H4 (cell line): ENCODE measurements around the gene UBE2N. TPM values are rescaled to one million over a fixed set of nuclear protein-coding genes. Genes with fewer than 3 reads are reported as not detected.
"Not testable (repeated sequence)": the region's sequence is repeated elsewhere in the genome, so short reads cannot be mapped to it uniquely, and the experiment has no call there.

Experiments used
- DNase-seq: peaks from one replicate; pipeline ENCODE4 v3.0.0-alpha.2; 2015; ENCODE audit warnings: low spot score
- total RNA-seq: library from RNA; depleted of rRNA; stranded (reverse); fragments of >200 nt; shearing (Covaris generic); gene quantifications from 2 replicates; pipeline ENCODE4 v1.2.3, GENCODE V29; 2014

The UBE2N gene
- total RNA-seq, 1 experiment from 2014 or later = 163 TPM

- DNase-seq = no peak
Measured at GRCh38 chr12:93443576-93443975, 1.8 kb upstream of the UBE2N start.

GRCh38 chr12:93442411-93443340, 929 bp upstream of the UBE2N start:
- DNase-seq = no peak

GRCh38 chr12:93441081-93441616, 598 bp downstream of the UBE2N start:
- DNase-seq = no peak

DNA sequence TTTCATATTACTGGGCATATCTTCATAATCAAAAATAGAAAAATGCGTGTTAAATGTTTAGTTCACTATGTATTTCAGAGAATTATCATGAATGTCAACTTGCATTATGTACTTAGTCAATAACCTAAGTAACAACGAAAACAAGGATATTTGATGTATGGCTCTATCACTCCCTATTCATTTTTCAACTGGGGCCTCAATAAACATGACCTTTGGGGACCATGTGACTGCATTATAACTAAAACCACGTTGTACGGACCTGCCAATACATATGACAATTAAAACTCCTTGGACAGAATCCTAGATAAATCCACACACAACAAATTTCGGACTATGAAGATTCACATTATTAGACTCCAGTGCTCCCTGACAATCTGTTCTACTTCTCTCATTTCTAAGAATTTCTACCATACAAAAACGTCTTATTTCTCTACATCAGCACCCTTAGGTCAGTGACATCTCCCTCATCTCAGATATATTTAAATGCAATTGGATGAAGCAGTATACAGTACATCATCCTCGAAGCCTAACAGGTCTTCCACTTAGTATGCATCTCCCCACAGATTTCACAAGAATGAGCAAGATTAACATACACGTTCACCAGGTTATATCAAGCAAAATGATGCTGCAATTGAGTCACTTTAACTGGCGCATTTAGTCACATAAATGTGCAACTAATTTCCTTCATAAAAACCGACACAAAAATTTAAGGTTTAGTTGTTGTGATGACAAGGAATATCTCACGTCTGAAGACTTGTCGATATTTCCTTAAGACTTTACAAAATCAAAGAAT, 1.5 kb downstream of the UBE2N start:
- DNase-seq = no peak

DNA sequence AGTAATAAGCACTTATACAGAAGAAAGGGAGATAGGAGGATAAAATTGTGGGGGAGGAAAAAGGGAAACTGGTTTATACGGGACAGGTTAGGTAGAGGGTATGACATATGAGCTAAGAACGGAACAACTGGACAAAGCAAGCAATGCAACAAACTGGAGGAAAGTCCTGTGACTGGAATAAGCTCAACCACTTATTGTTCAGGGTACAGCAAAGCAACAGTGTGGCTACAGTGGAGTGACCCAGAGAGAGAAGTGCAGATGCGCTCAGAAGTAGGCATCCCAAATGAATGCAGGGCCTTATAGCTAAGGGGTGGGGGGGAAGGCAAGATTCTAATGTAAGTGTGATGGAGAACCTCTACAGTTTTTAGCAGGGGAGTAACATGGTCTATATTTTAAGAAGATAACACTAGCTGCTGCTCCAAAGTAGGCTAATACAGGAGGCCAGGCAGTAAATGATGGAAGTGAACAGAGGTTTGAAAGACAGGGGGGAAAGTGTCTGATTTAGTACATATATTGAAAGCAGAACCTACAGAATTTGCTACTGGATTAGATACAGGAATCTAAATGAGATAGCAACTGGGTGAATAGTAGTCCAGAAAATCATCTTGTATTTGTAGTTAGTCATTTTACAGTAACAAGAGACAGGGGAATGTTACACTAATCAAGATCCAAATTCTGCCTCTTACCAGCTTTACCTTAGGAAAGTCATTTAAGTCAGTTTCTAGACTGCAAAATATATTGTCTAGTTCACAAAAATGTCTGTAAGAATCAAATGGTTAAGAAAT, 3.3 kb downstream of the UBE2N start:
- no peak for DNase-seq

- DNase-seq = no peak
Measured at GRCh38 chr12:93434256-93434865, 7.4 kb downstream of the UBE2N start.

- not testable (repeated sequence) for DNase-seq
Measured at GRCh38 chr12:93432031-93432430, 9.7 kb downstream of the UBE2N start.

DNA sequence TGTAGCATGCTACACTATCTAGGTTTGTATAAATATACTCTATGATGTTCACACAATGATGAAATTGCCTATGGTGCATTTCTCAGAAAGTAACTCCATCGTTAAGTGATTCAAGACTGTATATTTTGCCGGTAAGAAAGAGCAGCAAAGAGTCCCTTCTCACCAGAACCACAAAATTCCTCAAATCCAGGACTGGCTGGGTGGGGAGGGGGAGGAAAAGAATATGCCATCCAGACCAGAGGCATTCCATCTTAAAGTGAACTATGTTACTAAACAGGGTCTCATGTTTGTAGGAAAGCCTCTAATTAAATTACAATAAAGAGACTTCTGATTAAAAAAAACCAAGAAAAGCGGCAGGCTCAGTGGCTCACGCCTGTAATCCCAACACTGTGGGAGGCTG, 11.5 kb downstream of the UBE2N start:
- DNase-seq = no peak

GRCh38 chr12:93429852-93430251, 11.9 kb downstream of the UBE2N start:
- no peak for DNase-seq

DNA sequence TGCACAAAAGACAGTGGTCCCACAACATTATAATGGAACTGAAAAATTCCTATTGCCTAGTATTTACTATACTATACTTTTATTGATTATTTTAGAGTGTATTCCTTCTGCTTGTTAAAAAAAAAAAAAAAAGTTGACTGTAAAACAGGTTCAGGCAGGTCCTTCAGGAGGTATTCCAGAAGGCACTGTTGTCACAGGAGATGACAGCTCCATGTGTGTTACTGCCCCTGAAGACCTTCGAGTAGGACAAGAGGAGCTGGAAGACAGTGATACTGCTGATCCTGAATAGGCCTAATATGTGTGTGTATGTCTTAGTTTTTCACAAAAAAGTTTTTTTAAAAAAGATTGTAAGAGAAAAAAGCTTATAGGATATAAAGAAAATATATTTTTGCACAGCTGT, 12.3 kb downstream of the UBE2N start:
- DNase-seq = no peak

- no peak for DNase-seq
Measured at GRCh38 chr12:93427779-93428564, 13.8 kb downstream of the UBE2N start.

DNA sequence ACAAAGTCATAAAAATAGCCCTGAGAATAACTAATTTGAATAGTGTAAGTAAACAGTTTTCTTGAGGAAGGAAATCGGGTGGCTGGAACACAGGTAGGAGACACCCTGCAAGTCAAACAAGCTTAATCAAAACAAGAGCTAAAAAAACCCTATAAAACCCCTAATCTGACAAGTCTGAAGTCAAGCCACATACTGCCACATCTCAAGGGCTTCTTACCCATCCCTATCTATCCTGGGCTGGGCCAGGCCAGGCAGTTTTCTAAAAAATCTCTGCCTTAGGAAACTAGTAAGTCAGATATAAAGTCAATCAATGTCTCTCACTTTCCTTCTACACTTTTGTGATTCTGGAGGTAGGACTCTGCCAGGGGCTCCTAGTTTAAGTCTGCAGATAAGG, 15.3 kb downstream of the UBE2N start:
- no peak for DNase-seq

- no peak for DNase-seq
Measured at GRCh38 chr12:93425736-93426411, 15.9 kb downstream of the UBE2N start.

DNA sequence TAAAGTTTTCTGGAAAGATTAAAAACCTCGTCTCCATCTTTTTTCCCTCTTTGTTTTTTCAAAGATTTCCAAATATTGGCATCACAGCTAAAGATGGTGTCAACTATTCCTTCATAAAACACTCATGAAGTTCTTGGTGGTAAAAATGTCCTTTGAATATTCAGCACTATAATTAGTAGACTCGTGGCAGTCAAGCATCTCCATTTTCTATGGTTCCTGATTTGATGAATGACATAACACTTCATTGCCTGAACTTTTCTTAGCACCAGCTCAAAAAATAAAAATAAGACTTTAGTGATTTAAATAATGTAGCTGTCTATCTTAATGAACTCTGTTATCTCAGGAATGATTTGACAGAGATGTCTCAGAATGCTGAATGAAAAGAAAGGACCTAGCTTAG, 19.7 kb downstream of the UBE2N start:
- DNase-seq = no peak

DNA sequence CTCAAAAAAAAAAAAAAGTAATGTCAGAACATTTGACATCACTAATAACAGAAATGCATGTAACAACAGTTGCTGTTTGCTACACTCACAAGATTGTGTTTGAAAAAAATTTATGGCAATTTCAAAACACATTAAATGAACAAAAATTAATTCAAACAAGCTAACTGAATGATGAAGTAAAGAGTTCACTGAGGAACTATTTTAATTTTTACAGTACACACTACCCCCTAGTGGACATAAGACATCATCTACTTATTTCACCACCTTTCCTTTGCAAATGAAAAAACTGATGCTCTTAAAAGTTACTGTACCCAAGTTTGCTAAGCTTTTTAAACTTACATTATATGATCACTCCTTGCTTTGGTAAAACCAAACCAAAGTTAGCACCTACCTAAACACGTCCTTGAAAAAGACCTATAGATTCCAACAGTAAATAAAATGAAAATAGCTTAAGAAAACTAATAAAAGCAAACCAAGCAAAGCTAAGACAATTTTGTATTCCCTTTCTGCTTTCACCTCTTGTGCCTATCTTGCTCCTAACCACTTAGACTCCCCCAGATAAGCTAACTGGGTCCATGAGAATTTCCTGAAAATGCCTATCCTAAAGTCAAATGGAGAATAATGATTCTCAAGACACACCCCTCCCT, 22.2 kb downstream of the UBE2N start:
- peak; percentile 44 for DNase-seq

GRCh38 chr12:93417967-93418480, 23.7 kb downstream of the UBE2N start:
- DNase-seq = no peak

GRCh38 chr12:93415723-93416464, 25.9 kb downstream of the UBE2N start:
- peak; percentile 13 for DNase-seq

GRCh38 chr12:93413064-93413463, 28.7 kb downstream of the UBE2N start:
- DNase-seq = no peak
